WTC11 (cell line): ENCODE results near the gene TRPM7. TPM values are rescaled to one million over a fixed set of nuclear protein-coding genes. Genes with fewer than 3 reads are reported as not detected.

ENCODE experiments used
- ATAC-seq: fragments of 200-7000 bp; cut with Tn5 transposase; 2 replicates; pipeline ENCODE4 v1.10.0; 2021; ENCODE audit warnings: mild to moderate bottlenecking, moderate library complexity
- CTCF ChIA-PET: fragments of 300-600 bp; sonication (Branson Sonifier 250); formaldehyde crosslinking; loops from one replicate; lab custom pipeline; 2021; ENCODE audit warnings: antibody characterized with exemption; lab: Charles Lee
- POLR2A ChIA-PET: fragments of 350-600 bp; sonication (Branson Sonifier 250); formaldehyde crosslinking; loops from one replicate; lab custom pipeline; 2021; ENCODE audit warnings: antibody characterized with exemption; lab: Charles Lee
- DNase-seq: peaks from one replicate; pipeline ENCODE4 v3.0.0; 2021; ENCODE audit warnings: low spot score
- H3K27ac Mint-ChIP-seq: 2 replicates; pipeline ENCODE4 v1.8.0; 2021; ENCODE audit warnings: mixed read lengths
- H3K27me3 Mint-ChIP-seq: 2 replicates; pipeline ENCODE4 v1.8.0; 2021; ENCODE audit warnings: low read depth, mild to moderate bottlenecking, moderate library complexity, mixed read lengths
- H3K36me3 Mint-ChIP-seq: 2 replicates; pipeline ENCODE4 v1.8.0; 2021; ENCODE audit warnings: mixed read lengths
- H3K4me1 Mint-ChIP-seq: 2 replicates; pipeline ENCODE4 v1.8.0; 2022; ENCODE audit warnings: mixed read lengths
- H3K4me3 Mint-ChIP-seq: 2 replicates; pipeline ENCODE4 v1.8.0; 2021; ENCODE audit warnings: mild to moderate bottlenecking, moderate library complexity, mixed read lengths
- H3K9me3 Mint-ChIP-seq: 2 replicates; pipeline ENCODE4 v1.8.0; 2021; ENCODE audit warnings: mixed read lengths
- ATF1 ChIP-seq: sonication (generic); formaldehyde crosslinking; IDR thresholded peaks from 2 replicates; pipeline ENCODE4 v1.8.1; 2023; ENCODE audit warnings: mild to moderate bottlenecking, moderate library complexity, missing genetic modification reagents
- E2F1 ChIP-seq: sonication (generic); formaldehyde crosslinking; IDR thresholded peaks from 2 replicates; pipeline ENCODE4 v1.8.0; 2022; ENCODE audit warnings: mild to moderate bottlenecking, missing genetic modification reagents
- FOXK1 ChIP-seq: sonication (generic); formaldehyde crosslinking; IDR thresholded peaks from 2 replicates; pipeline ENCODE4 v1.8.0; 2022; ENCODE audit warnings: mild to moderate bottlenecking, moderate library complexity, missing genetic modification reagents
- FOXP1 ChIP-seq: sonication (generic); formaldehyde crosslinking; IDR thresholded peaks from 2 replicates; pipeline ENCODE4 v1.8.0; 2022; ENCODE audit warnings: missing genetic modification reagents, mild to moderate bottlenecking, moderate library complexity, borderline replicate concordance
- NR2C2 ChIP-seq: sonication (generic); formaldehyde crosslinking; IDR thresholded peaks from 2 replicates; pipeline ENCODE4 v1.8.0; 2022; ENCODE audit warnings: mild to moderate bottlenecking, missing genetic modification reagents
- PRRX2 ChIP-seq: fragments of 250-450 bp; sonication (Bioruptor Pico); IDR thresholded peaks from 2 replicates; pipeline ENCODE4 v1.8.0; 2021; ENCODE audit warnings: mild to moderate bottlenecking
- SOX15 ChIP-seq: fragments of 250-450 bp; sonication (Bioruptor Pico); IDR thresholded peaks from 2 replicates; pipeline ENCODE4 v1.9.0; 2021; ENCODE audit warnings: mild to moderate bottlenecking
- TEAD4 ChIP-seq: sonication (generic); formaldehyde crosslinking; IDR thresholded peaks from 2 replicates; pipeline ENCODE4 v1.8.0; 2022; ENCODE audit warnings: mild to moderate bottlenecking, missing genetic modification reagents
- TP53 ChIP-seq: sonication (generic); formaldehyde crosslinking; IDR thresholded peaks from 2 replicates; pipeline ENCODE4 v1.8.1; 2023; ENCODE audit warnings: mild to moderate bottlenecking, missing genetic modification reagents
- ZNF512 ChIP-seq: sonication (generic); formaldehyde crosslinking; IDR thresholded peaks from 2 replicates; pipeline ENCODE4 v1.8.1; 2022; ENCODE audit warnings: missing genetic modification reagents, borderline replicate concordance
- total RNA-seq: library from RNA; stranded (reverse); gene quantifications from 3 replicates; pipeline ENCODE4 v1.2.3, GENCODE V29; 2021
- TF ChIP-seq, protein P1 (sequence below): fragments of 250-450 bp; sonication (Bioruptor Pico); conservative IDR thresholded peaks from 2 replicates; pipeline ENCODE4 v1.9.0; 2021; ENCODE audit warnings: mild to moderate bottlenecking
- TF ChIP-seq, protein P2 (sequence below): fragments of 250-450 bp; sonication (Bioruptor Pico); IDR thresholded peaks from 2 replicates; pipeline ENCODE4 v1.9.0; 2021; ENCODE audit warnings: mild to moderate bottlenecking
- TF ChIP-seq, protein P3 (sequence below): sonication (generic); formaldehyde crosslinking; IDR thresholded peaks from 2 replicates; pipeline ENCODE4 v1.8.1; 2023; ENCODE audit warnings: mild to moderate bottlenecking, missing genetic modification reagents
- TF ChIP-seq, protein P4 (sequence below): sonication (generic); formaldehyde crosslinking; IDR thresholded peaks from 2 replicates; pipeline ENCODE4 v1.8.1; 2022; ENCODE audit warnings: low read depth, mild to moderate bottlenecking, moderate library complexity, missing genetic modification reagents, borderline replicate concordance
- TF ChIP-seq, protein P5 (sequence below): sonication (generic); formaldehyde crosslinking; IDR thresholded peaks from 2 replicates; pipeline ENCODE4 v1.8.1; 2022; ENCODE audit warnings: mild to moderate bottlenecking, moderate library complexity, missing genetic modification reagents

The TRPM7 gene
- total RNA-seq, 1 experiment from 2014 or later = 24.0 TPM

DNA sequence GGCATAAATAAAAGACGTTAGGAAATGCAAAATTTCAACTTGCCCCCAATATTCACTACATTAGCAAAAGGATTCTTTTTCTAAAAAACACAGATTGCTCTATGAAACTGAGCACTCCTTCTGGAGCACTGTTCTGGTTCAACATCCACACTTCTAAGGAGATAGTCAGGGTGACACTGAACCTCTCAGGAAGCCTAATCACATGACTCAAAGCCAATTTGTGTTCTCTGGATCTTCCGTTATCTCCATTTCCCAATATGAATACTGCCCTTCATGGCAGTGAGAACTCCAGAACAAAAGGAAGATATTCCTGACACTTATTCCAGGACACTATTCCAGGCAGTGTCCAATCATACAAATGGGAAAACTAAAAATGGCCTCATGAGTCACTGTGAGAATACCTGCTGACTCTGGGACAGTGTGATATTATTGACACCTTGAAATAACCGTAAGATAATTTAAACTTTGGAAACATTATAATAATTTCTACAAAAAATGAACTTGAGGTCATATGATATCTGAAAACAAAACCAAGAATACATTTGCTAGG lies 21.4 kb upstream of the TRPM7 start:
- no peak for TF ChIP-seq NR2C2 (CRISPR knock-in tag)
- no peak for TF ChIP-seq ZNF512 (CRISPR knock-in tag)
- TF ChIP-seq, protein P1, sequence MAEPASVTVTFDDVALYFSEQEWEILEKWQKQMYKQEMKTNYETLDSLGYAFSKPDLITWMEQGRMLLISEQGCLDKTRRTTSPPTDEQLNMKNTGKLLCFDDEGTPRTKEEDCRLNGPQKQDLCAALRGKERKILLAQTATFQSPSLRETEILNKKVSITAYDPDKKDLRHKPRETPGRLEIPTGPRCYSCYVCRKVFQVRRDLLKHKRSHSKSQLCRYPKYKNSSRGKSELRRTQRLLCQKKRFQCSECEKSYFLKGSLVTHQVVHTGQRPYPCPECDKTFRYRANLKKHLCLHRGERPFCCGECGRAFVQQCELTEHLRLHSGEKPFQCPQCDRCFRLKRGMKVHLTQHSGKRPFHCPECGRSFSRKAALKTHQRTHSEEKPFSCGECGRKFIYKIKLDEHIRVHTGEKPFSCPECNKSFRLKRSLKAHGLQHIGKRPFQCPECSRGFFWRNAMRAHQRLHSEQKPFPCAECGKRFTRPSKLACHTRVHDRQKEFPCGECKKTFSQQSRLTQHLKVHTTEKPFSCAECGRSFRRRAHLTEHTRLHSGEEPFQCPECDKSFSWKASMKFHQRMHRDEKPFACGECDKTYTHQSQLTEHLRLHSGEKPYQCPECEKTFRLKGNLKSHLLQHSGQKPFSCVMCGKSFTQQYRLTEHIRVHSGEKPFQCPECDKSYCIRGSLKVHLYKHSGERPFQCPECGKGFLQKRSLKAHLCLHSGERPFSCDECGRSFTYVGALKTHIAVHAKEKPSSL (CRISPR knock-in tag) = no peak
- TF ChIP-seq, protein P2, sequence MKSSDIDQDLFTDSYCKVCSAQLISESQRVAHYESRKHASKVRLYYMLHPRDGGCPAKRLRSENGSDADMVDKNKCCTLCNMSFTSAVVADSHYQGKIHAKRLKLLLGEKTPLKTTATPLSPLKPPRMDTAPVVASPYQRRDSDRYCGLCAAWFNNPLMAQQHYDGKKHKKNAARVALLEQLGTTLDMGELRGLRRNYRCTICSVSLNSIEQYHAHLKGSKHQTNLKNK (CRISPR knock-in tag) = no peak
- TF ChIP-seq E2F1 (CRISPR knock-in tag) = no peak
- TF ChIP-seq, protein P3, sequence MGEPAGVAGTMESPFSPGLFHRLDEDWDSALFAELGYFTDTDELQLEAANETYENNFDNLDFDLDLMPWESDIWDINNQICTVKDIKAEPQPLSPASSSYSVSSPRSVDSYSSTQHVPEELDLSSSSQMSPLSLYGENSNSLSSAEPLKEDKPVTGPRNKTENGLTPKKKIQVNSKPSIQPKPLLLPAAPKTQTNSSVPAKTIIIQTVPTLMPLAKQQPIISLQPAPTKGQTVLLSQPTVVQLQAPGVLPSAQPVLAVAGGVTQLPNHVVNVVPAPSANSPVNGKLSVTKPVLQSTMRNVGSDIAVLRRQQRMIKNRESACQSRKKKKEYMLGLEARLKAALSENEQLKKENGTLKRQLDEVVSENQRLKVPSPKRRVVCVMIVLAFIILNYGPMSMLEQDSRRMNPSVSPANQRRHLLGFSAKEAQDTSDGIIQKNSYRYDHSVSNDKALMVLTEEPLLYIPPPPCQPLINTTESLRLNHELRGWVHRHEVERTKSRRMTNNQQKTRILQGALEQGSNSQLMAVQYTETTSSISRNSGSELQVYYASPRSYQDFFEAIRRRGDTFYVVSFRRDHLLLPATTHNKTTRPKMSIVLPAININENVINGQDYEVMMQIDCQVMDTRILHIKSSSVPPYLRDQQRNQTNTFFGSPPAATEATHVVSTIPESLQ = no peak
- TF ChIP-seq, protein P4, sequence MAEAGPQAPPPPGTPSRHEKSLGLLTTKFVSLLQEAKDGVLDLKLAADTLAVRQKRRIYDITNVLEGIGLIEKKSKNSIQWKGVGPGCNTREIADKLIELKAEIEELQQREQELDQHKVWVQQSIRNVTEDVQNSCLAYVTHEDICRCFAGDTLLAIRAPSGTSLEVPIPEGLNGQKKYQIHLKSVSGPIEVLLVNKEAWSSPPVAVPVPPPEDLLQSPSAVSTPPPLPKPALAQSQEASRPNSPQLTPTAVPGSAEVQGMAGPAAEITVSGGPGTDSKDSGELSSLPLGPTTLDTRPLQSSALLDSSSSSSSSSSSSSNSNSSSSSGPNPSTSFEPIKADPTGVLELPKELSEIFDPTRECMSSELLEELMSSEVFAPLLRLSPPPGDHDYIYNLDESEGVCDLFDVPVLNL (CRISPR knock-in tag) = no peak
- TF ChIP-seq, protein P5, sequence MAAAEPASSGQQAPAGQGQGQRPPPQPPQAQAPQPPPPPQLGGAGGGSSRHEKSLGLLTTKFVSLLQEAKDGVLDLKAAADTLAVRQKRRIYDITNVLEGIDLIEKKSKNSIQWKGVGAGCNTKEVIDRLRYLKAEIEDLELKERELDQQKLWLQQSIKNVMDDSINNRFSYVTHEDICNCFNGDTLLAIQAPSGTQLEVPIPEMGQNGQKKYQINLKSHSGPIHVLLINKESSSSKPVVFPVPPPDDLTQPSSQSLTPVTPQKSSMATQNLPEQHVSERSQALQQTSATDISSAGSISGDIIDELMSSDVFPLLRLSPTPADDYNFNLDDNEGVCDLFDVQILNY (CRISPR knock-in tag) = no peak
- no peak for TF ChIP-seq PRRX2 (CRISPR knock-in tag)
- no peak for TF ChIP-seq FOXK1 (CRISPR knock-in tag)
- no peak for TF ChIP-seq ATF1 (CRISPR knock-in tag)
- TF ChIP-seq FOXP1 (CRISPR knock-in tag) = no peak
- TF ChIP-seq TEAD4 = no peak
- TF ChIP-seq TP53 (CRISPR knock-in tag) = no peak
- TF ChIP-seq SOX15 (CRISPR knock-in tag) = no peak
- H3K4me3 Mint-ChIP-seq = no peak overlapping the region
- no peak for ATAC-seq

More for the DNA sequence above, 21.4 kb upstream of the TRPM7 start:
- no peak overlapping the region for H3K27ac Mint-ChIP-seq
- no peaks in the 10 kb centered on the region for H3K4me1 Mint-ChIP-seq
- DNase-seq = no peak
- ChIA-PET POLR2A (interaction anchor here (0.6 kb wide), 1 partner anchor 179 kb away, joined by 5 read pairs; no protein-coding TSS in a partner anchor), CTCF (no interaction called here)
- no peaks in the 10 kb centered on the region; the same call in 1 of the 2 replicates for H3K36me3 Mint-ChIP-seq
- no peaks in the 10 kb centered on the region for H3K27me3 Mint-ChIP-seq
- no peaks in the 10 kb centered on the region for H3K9me3 Mint-ChIP-seq
